ENCODE data around the gene CHAC1.

The CHAC1 gene

DNA sequence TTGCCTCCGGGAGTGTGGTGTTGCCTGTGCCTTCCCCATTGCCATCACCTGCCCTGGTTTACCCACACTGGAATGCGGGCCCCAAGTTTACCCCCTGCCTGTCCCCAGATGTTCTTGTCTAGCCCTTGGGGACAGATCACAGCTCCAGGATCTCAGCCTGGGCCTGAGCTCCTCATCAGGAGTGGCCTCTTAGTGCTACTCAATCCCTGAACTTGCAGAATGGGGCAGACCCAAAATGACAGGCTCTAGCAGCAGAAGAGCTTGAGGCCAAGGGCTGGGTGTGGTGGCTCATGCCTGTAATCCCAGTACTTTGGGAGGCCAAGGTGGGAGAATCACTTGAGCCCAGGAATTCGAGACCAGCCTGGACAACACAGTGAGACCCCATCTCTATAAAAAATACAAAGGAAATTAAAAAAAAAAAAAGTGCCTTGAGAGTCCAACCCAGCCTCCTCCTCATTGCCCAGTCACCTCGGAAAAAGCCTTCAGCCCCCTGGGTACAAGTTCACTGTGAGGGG is 3.8 kb downstream of the CHAC1 start:
- no peaks in the 10 kb centered on the region for H4K20me1 ChIP-seq (ENCODE audit: control insufficient read depth, insufficient read depth, low read depth, low read length)
- no peak overlapping the region for H3K4me2 ChIP-seq (ENCODE audit: low read length)
- H3K27me3 ChIP-seq (ENCODE audit: control insufficient read depth, low read length): no peaks in the 10 kb centered on the region
- no peak overlapping the region for H3K27ac ChIP-seq (ENCODE audit: low read depth, low read length)
- H3K36me3 ChIP-seq (ENCODE audit: control insufficient read depth, low read length): no peaks in the 10 kb centered on the region
- no peaks in the 10 kb centered on the region for H3K9me2 ChIP-seq (replicated peaks; ENCODE audit: control insufficient read depth, low read length)
- H3K9me3 ChIP-seq (ENCODE audit: control insufficient read depth, insufficient read depth, low read length): no peaks in the 10 kb centered on the region
- peaks cover 25% of the 10 kb centered on the region for H3K4me1 ChIP-seq (ENCODE audit: control insufficient read depth, low read length)
- H3K4me3 ChIP-seq (ENCODE audit: low read length): no peak overlapping the region
- H3K79me2 ChIP-seq (ENCODE audit: control insufficient read depth, low read length): no peaks in the 10 kb centered on the region
- TF ChIP-seq, protein P1, sequence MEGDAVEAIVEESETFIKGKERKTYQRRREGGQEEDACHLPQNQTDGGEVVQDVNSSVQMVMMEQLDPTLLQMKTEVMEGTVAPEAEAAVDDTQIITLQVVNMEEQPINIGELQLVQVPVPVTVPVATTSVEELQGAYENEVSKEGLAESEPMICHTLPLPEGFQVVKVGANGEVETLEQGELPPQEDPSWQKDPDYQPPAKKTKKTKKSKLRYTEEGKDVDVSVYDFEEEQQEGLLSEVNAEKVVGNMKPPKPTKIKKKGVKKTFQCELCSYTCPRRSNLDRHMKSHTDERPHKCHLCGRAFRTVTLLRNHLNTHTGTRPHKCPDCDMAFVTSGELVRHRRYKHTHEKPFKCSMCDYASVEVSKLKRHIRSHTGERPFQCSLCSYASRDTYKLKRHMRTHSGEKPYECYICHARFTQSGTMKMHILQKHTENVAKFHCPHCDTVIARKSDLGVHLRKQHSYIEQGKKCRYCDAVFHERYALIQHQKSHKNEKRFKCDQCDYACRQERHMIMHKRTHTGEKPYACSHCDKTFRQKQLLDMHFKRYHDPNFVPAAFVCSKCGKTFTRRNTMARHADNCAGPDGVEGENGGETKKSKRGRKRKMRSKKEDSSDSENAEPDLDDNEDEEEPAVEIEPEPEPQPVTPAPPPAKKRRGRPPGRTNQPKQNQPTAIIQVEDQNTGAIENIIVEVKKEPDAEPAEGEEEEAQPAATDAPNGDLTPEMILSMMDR (IDR thresholded peaks at IDR 0.05; ENCODE audit: low read depth, low read length, poor library complexity, severe bottlenecking): no peak
- TF ChIP-seq EZH2phosphoT487 (IDR thresholded peaks at IDR 0.05; ENCODE audit: borderline replicate concordance, low read length): no peak
- no peaks in the 10 kb centered on the region for H3F3A ChIP-seq (ENCODE audit: control insufficient read depth, insufficient read depth)

DNA sequence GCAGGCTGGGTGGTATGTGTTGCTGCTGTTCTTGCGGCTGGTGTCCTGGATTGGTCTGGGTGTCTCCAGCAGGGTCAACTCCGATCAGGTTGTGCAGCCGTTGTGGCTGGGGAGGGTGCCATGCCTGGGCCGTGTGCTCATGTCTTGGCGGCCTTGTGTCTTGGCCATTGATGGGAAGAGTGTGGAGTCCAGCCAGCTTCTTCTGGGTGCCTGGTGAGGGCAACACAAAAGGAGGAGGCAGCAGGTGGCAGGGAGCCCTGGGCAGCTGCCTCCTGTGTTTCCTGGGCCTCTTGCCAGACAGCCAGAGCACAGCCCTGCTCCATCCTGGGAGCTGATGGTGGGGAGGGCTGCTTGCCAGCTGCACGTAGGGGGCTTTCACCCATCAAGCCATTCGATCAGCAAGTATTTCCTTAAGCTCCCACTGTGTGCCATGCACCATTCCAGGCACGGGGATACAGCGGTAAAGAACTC is 4.3 kb downstream of the CHAC1 start:
- Histone ChIP-seq H3K4me1 (ENCODE audit: control insufficient read depth, low read length) (peaks cover 20% of the 10 kb centered on the region), H3K9me2 (replicated peaks; ENCODE audit: control insufficient read depth, low read length) (no peaks in the 10 kb centered on the region), H3K27me3 (ENCODE audit: control insufficient read depth, low read length) (no peaks in the 10 kb centered on the region), H3K4me3 (ENCODE audit: low read length) (no peak overlapping the region), H3K36me3 (ENCODE audit: control insufficient read depth, low read length) (no peaks in the 10 kb centered on the region), H3K9me3 (ENCODE audit: control insufficient read depth, insufficient read depth, low read length) (no peaks in the 10 kb centered on the region), H3K4me2 (ENCODE audit: low read length) (no peak overlapping the region), H3F3A (ENCODE audit: control insufficient read depth, insufficient read depth) (no peaks in the 10 kb centered on the region), H3K79me2 (ENCODE audit: control insufficient read depth, low read length) (no peaks in the 10 kb centered on the region), H3K27ac (ENCODE audit: low read depth, low read length) (no peak overlapping the region), H4K20me1 (ENCODE audit: control insufficient read depth, insufficient read depth, low read depth, low read length) (no peaks in the 10 kb centered on the region)
- TF ChIP-seq, protein P1 (IDR thresholded peaks at IDR 0.05; ENCODE audit: low read depth, low read length, poor library complexity, severe bottlenecking): no peak
- no peak for TF ChIP-seq EZH2phosphoT487 (IDR thresholded peaks at IDR 0.05; ENCODE audit: borderline replicate concordance, low read length)

DNA sequence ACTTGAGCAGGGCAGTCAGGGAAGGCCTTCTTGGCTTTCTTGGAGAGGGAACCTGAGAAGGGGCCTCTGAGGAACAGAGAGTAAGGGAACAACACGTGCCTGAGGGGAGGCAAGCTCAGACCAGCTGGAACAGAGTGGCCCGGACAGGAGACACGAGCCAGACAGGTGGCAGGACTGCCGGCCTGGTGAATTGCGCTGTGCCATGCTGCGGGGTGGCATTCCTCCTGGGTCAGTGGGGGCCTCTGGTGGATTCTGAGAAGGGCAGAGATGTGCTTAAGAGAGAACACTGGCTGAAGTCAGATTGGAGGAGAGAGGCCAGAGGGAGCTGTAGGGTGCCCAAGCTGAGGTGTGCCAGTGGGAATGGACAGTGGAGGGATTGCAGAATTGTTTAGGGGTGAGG is 4.9 kb downstream of the CHAC1 start:
- no peak overlapping the region for H3K27ac ChIP-seq (ENCODE audit: low read depth, low read length)

More for the DNA sequence above, 4.9 kb downstream of the CHAC1 start:
- Histone ChIP-seq H3K79me2 (ENCODE audit: control insufficient read depth, low read length) (no peaks in the 10 kb centered on the region), H3F3A (ENCODE audit: control insufficient read depth, insufficient read depth) (no peaks in the 10 kb centered on the region), H3K9me3 (ENCODE audit: control insufficient read depth, insufficient read depth, low read length) (no peaks in the 10 kb centered on the region), H3K27me3 (ENCODE audit: control insufficient read depth, low read length) (no peaks in the 10 kb centered on the region), H3K4me1 (ENCODE audit: control insufficient read depth, low read length) (peaks cover 18% of the 10 kb centered on the region), H4K20me1 (ENCODE audit: control insufficient read depth, insufficient read depth, low read depth, low read length) (no peaks in the 10 kb centered on the region), H3K9me2 (replicated peaks; ENCODE audit: control insufficient read depth, low read length) (no peaks in the 10 kb centered on the region), H3K36me3 (ENCODE audit: control insufficient read depth, low read length) (no peaks in the 10 kb centered on the region), H3K4me2 (ENCODE audit: low read length) (no peak overlapping the region), H3K4me3 (ENCODE audit: low read length) (no peak overlapping the region)
- no peak for TF ChIP-seq EZH2phosphoT487 (IDR thresholded peaks at IDR 0.05; ENCODE audit: borderline replicate concordance, low read length)
- TF ChIP-seq, protein P1 (IDR thresholded peaks at IDR 0.05; ENCODE audit: low read depth, low read length, poor library complexity, severe bottlenecking): no peak

Data from DOHH2 (cell line).